SK-N-SH treated with all-trans-retinoic acid at 6 μM for 48 hours (cell line): ENCODE results near the gene CRYBA1.

Experiments used
- ATAC-seq: fragments of 200-7000 bp; cut with Tn5 transposase; 3 replicates; pipeline ENCODE4 v1.9.1; 2020; ENCODE audit warnings: mild to moderate bottlenecking, moderate library complexity
- ARNTL ChIP-seq: fragments of 450-650 bp; formaldehyde crosslinking; IDR thresholded peaks from 2 replicates; pipeline ENCODE4 v1.5.0; 2020; ENCODE audit warnings: low read depth, mild to moderate bottlenecking, moderate library complexity, borderline replicate concordance
- CSDC2 ChIP-seq: fragments of 250-450 bp; sonication (Bioruptor Pico); IDR thresholded peaks from 2 replicates; pipeline ENCODE4 v1.5.0; 2020; ENCODE audit warnings: mild to moderate bottlenecking, moderate library complexity
- CSRNP3 ChIP-seq: fragments of 250-450 bp; sonication (Bioruptor Pico); IDR thresholded peaks from 2 replicates; pipeline ENCODE4 v1.5.1; 2021; ENCODE audit warnings: mild to moderate bottlenecking, moderate library complexity
- ESRRG ChIP-seq: fragments of 250-450 bp; sonication (Bioruptor Pico); IDR thresholded peaks from 2 replicates; pipeline ENCODE4 v1.6.1; 2021; ENCODE audit warnings: mild to moderate bottlenecking
- GLIS3 ChIP-seq: fragments of 250-450 bp; sonication (Bioruptor Pico); IDR thresholded peaks from 2 replicates; pipeline ENCODE4 v1.5.0; 2020; ENCODE audit warnings: mild to moderate bottlenecking, moderate library complexity
- ISL1 ChIP-seq: fragments of 250-450 bp; sonication (Bioruptor Pico); IDR thresholded peaks from 2 replicates; pipeline ENCODE4 v2.1.2; 2022; ENCODE audit warnings: mild to moderate bottlenecking, moderate library complexity
- OSR1 ChIP-seq: fragments of 250-450 bp; sonication (Bioruptor Pico); IDR thresholded peaks from 2 replicates; pipeline ENCODE4 v1.8.0; 2022; ENCODE audit warnings: moderate library complexity, mild to moderate bottlenecking, inconsistent platforms
- PPARA ChIP-seq: fragments of 250-450 bp; sonication (Bioruptor Pico); IDR thresholded peaks from 2 replicates; pipeline ENCODE4 v1.5.0; 2020; ENCODE audit warnings: mild to moderate bottlenecking, borderline replicate concordance
- RARB ChIP-seq: fragments of 250-450 bp; sonication (Bioruptor Pico); IDR thresholded peaks from 2 replicates; pipeline ENCODE4 v1.8.0; 2021; ENCODE audit warnings: mild to moderate bottlenecking, moderate library complexity
- TSHZ2 ChIP-seq: fragments of 250-450 bp; sonication (Bioruptor Pico); IDR thresholded peaks from 2 replicates; pipeline ENCODE4 v1.5.0; 2020; ENCODE audit warnings: mild to moderate bottlenecking, moderate library complexity
- ZC3H10 ChIP-seq: fragments of 250-450 bp; sonication (Bioruptor Pico); IDR thresholded peaks from 2 replicates; pipeline ENCODE4 v1.5.1; 2021; ENCODE audit warnings: mild to moderate bottlenecking, moderate library complexity
- ZFP3 ChIP-seq: fragments of 250-450 bp; sonication (Bioruptor Pico); IDR thresholded peaks from 2 replicates; pipeline ENCODE4 v1.5.0; 2020; ENCODE audit warnings: mild to moderate bottlenecking, moderate library complexity
- ZFP30 ChIP-seq: fragments of 450-650 bp; formaldehyde crosslinking; IDR thresholded peaks from 2 replicates; pipeline ENCODE4 v1.5.0; 2022; ENCODE audit warnings: mild to moderate bottlenecking, moderate library complexity
- ZNF565 ChIP-seq: fragments of 450-650 bp; formaldehyde crosslinking; conservative IDR thresholded peaks from 2 replicates; pipeline ENCODE4 v1.5.0; 2020; ENCODE audit warnings: low read depth, mild to moderate bottlenecking, moderate library complexity
- ZNF70 ChIP-seq: fragments of 450-650 bp; formaldehyde crosslinking; IDR thresholded peaks from 2 replicates; pipeline ENCODE4 v1.5.0; 2020; ENCODE audit warnings: mild to moderate bottlenecking, moderate library complexity
- ZNF8 ChIP-seq: fragments of 450-650 bp; formaldehyde crosslinking; IDR thresholded peaks from 2 replicates; pipeline ENCODE4 v1.5.0; 2020; ENCODE audit warnings: mild to moderate bottlenecking, moderate library complexity
- TF ChIP-seq, protein P1 (sequence below): fragments of 250-450 bp; sonication (Bioruptor Pico); IDR thresholded peaks from 2 replicates; pipeline ENCODE4 v1.5.1; 2020; ENCODE audit warnings: low read depth, mild to moderate bottlenecking, moderate library complexity

The CRYBA1 gene

DNA sequence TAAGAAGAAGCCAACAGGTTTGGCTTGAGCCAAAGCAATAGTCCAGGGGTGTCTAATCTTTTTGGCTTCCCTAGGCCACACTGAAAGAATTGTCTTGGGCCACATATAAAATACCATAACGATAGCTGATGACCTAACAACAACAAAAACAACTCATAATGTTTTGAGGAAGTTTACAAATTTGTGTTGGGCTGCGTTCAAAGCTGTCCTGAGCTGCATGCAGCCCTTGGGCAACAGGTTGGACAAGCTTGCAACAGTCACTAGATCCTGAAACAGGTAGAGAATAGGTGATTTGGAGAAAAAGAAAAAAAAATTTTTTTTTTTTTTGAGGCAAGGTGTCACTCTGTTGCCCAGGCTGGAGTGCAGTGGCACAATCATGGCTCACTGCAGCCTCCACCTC is 4.5 kb downstream of the CRYBA1 start (continued):
- TF ChIP-seq, protein P1, sequence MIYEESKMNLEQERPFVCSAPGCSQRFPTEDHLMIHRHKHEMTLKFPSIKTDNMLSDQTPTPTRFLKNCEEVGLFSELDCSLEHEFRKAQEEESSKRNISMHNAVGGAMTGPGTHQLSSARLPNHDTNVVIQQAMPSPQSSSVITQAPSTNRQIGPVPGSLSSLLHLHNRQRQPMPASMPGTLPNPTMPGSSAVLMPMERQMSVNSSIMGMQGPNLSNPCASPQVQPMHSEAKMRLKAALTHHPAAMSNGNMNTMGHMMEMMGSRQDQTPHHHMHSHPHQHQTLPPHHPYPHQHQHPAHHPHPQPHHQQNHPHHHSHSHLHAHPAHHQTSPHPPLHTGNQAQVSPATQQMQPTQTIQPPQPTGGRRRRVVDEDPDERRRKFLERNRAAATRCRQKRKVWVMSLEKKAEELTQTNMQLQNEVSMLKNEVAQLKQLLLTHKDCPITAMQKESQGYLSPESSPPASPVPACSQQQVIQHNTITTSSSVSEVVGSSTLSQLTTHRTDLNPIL: no peak
- no peak for TF ChIP-seq ZNF8 (CRISPR knock-in tag)
- TF ChIP-seq, all 23 proteins: peak for 0

DNA sequence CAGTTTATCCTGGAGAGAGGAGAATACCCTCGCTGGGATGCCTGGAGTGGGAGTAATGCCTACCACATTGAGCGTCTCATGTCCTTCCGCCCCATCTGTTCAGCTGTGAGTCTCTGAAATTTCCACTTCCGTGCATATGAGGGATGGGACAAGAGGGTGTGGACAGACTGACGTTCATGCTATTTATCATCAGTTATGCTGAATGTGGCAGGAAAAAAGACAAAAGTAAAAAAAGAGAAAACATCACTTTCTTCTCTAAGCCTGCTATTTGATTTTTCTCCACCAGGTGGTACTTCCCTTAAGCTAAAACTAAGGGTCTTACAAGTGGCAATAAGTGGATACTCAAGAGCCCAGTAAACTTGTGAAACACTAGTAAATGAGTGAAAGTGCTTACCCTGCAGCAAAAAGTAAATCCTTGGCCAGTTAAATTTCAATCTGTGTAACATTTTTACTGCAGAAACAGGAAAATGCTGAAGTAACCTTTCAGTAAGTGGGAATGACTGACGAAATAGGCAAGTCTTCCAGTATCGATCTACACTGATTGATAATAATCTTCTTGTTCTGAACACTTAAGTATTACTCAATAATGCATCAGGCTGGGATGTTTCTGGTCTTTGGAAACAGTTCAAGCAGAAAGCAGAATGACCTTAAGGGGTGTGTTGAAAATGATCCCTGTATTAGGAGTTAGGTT is 5.6 kb downstream of the CRYBA1 start:
- peak; percentile 50 for ATAC-seq
- TF ChIP-seq ZNF70 (CRISPR knock-in tag) (no peak), PPARA (CRISPR knock-in tag) (no peak), ISL1 (no peak), CSRNP3 (CRISPR knock-in tag) (no peak), ARNTL (CRISPR knock-in tag) (no peak)

DNA sequence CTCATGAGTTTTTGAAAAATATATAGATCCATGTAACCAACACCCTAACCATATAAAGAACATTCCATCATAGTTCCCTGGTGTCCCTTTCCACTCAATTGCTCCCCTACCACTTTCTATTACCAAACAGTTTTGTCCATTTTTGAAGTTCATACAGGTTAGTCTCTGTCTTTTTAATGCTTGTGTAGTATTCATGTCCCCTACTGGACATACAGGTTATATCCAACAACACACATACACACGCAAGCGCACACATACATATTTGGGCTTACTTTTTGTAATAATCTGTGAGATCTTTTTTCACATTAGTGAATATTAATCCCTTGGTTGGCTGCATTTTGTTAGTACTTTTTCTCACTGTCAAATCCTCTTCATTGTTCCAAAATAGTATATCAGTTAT is 6.4 kb downstream of the CRYBA1 start:
- TF ChIP-seq CSRNP3 (CRISPR knock-in tag) (no peak), ZFP3 (CRISPR knock-in tag) (no peak), RARB (no peak), TSHZ2 (CRISPR knock-in tag) (no peak)
- TF ChIP-seq, all 23 proteins: peak for 0
- no peak for ATAC-seq

- ATAC-seq: no peak
- TF ChIP-seq ZNF565 (CRISPR knock-in tag) (no peak), ZFP3 (CRISPR knock-in tag) (no peak)
Observed at GRCh38 chr17:29255926-29256522, 9.4 kb downstream of the CRYBA1 start.

DNA sequence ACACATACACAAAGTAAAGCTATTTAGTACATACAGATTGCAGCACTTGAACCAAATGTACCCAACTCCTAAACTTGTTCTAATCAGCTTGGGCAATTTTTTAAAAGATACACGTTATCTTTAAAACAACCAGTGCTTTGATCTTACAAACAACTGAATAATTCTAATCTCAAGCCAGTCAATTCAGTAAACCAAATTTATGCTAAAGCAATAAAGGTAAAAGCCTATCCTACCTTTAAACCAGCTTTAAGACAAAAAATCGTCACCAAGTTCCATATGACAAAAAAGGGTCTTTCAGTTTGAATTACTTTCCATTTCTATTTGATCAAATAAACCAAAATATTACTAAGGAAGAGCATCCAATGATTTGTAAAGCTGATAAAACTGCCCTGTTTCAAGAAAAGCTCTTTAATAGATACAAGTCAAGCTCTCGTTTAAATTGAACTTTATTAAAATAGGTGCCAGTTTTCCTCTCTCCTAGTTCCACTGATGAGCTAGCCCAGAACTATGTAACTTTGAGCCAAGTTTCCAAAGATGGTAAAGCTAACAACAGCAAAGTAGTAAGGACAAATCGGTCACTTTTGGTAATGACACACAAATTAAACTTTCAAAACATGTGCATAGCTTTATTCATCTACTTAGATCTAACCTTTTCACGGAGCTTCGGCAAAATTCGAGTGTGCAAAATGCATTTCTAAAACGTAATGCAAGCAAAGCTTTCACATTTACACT is 10.2 kb downstream of the CRYBA1 start:
- peak; percentile 68 for ATAC-seq
- TF ChIP-seq PPARA (CRISPR knock-in tag) (no peak), RARB (no peak), ESRRG (CRISPR knock-in tag) (no peak), GLIS3 (no peak), ZNF565 (CRISPR knock-in tag) (no peak), CSDC2 (CRISPR knock-in tag) (no peak), ISL1 (no peak), ZC3H10 (CRISPR knock-in tag) (no peak), ZFP3 (CRISPR knock-in tag) (no peak), ZFP30 (CRISPR knock-in tag) (no peak), OSR1 (CRISPR knock-in tag) (no peak)
- TF ChIP-seq, protein P1: no peak
